Gastrocnemius medialis (tissue), 4 donors: Measurements from ENCODE around the gene RNF213. TPM values are rescaled to one million over a fixed set of nuclear protein-coding genes. Genes with fewer than 3 reads are reported as not detected.

Source experiments
- ATAC-seq, 2 donors: fragments of 150-250 bp; one replicate each; pipeline ENCODE4 v1.9.1; 2016
- DNase-seq, 2 donors: peaks; one replicate each; pipeline ENCODE4 v3.0.0-alpha.2; 2019
- H3K27ac ChIP-seq, 4 donors: fragments of 200-600 bp; sonication (generic); 1 replicate in 1 of 4; 2 replicates in 3 of 4; pipeline ENCODE4 v1.5.1; 2016 to 2018; ENCODE audit warnings: mild to moderate bottlenecking in 2 of 4, moderate library complexity in 1 of 4
- H3K27me3 ChIP-seq, 3 donors: fragments of 200-600 bp; sonication (generic) in 2 of 3; 1 replicate in 1 of 3; 2 replicates in 2 of 3; pipeline versions ENCODE4 v1.5.1 to v1.6.0; 2016 to 2019; ENCODE audit warnings: mild to moderate bottlenecking in 1 of 3, moderate library complexity in 1 of 3
- H3K36me3 ChIP-seq, 2 donors: fragments of 200-600 bp; sonication (generic) in 1 of 2; one replicate each; pipeline ENCODE4 v1.5.1; 2017 to 2018
- H3K4me1 ChIP-seq, 2 donors: fragments of 200-600 bp; sonication (generic) in 1 of 2; one replicate each; pipeline ENCODE4 v1.5.1; 2016 to 2017; ENCODE audit warnings: mild to moderate bottlenecking in 2 of 2
- H3K4me3 ChIP-seq, 4 donors: fragments of 200-600 bp; sonication (generic) in 3 of 4; 1 replicate in 1 of 4; 2 replicates in 3 of 4; pipeline ENCODE4 v1.5.1; 2016 to 2019; ENCODE audit warnings: mild to moderate bottlenecking in 2 of 4
- H3K9me3 ChIP-seq, 3 donors: fragments of 200-600 bp; sonication (generic) in 2 of 3; 1 replicate in 1 of 3; 2 replicates in 2 of 3; pipeline ENCODE4 v1.5.1; 2016 to 2019
- CTCF ChIP-seq, 5 experiments: fragments of 450-650 bp in 3 of 5; fragments of 200-600 bp in 2 of 5; sonication (generic) in 2 of 5; IDR thresholded peaks in 4 of 5; conservative IDR thresholded peaks in 1 of 5; 1 replicate in 4 of 5; 2 replicates in 1 of 5; pipeline ENCODE4 v1.5.1; 2016 to 2019; ENCODE audit warnings: antibody characterized with exemption in 5 of 5, mild to moderate bottlenecking in 3 of 5, moderate library complexity in 3 of 5
- POLR2A ChIP-seq, 2 donors: fragments of 450-650 bp; IDR thresholded peaks; one replicate each; pipeline ENCODE4 v1.6.1; 2017; ENCODE audit warnings: antibody characterized with exemption in 2 of 2, mild to moderate bottlenecking in 2 of 2, moderate library complexity in 2 of 2
- in situ Hi-C, 4 donors: fragments of 200-750 bp; cut with MboI; loops; one replicate each; pipeline versions ENCODE4 v1.15.0 to v1.8.0; 2017; ENCODE audit warnings: low sequenced_read_pairs in 4 of 4
- intact Hi-C: fragments of 100-400 bp; cut with DNase I; formaldehyde crosslinking; loops from one replicate; pipeline ENCODE4 v1.15.1; 2023; ENCODE audit warnings: low total_unique reads
- total RNA-seq, 4 donors: library from RNA; depleted of rRNA; stranded (reverse); fragments of >200 nt; gene quantifications; one replicate each; pipeline versions ENCODE4 v1.1.0 to v1.2.3, GENCODE V29; 2016

Gene RNF213
- total RNA-seq, 4 donors from 2014 or later, result 24.1 to 51.8 (median 28.6) TPM

GRCh38 chr17:80213643-80213975, 47.0 kb upstream of the RNF213 start:
- TF ChIP-seq POLR2A (IDR thresholded peaks at IDR 0.05) (no peak), CTCF (IDR thresholded peaks at IDR 0.05 in 4 of 5, conservative IDR thresholded peaks at IDR 0.05 in 1 of 5) (no peak)
- no peaks in the 10 kb centered on the region for H3K9me3 ChIP-seq
- H3K27ac ChIP-seq, result no peak overlapping the region
- no peak for ATAC-seq
- H3K4me1 ChIP-seq, result no peaks in the 10 kb centered on the region
- H3K36me3 ChIP-seq, result peaks cover 0 to 53% of the 10 kb centered on the region in 2 donors
- in situ Hi-C loops (no loop called here), intact Hi-C loops (no loop called here)
- no peak for DNase-seq
- H3K4me3 ChIP-seq, result no peak overlapping the region
- H3K27me3 ChIP-seq, result no peaks in the 10 kb centered on the region

DNA sequence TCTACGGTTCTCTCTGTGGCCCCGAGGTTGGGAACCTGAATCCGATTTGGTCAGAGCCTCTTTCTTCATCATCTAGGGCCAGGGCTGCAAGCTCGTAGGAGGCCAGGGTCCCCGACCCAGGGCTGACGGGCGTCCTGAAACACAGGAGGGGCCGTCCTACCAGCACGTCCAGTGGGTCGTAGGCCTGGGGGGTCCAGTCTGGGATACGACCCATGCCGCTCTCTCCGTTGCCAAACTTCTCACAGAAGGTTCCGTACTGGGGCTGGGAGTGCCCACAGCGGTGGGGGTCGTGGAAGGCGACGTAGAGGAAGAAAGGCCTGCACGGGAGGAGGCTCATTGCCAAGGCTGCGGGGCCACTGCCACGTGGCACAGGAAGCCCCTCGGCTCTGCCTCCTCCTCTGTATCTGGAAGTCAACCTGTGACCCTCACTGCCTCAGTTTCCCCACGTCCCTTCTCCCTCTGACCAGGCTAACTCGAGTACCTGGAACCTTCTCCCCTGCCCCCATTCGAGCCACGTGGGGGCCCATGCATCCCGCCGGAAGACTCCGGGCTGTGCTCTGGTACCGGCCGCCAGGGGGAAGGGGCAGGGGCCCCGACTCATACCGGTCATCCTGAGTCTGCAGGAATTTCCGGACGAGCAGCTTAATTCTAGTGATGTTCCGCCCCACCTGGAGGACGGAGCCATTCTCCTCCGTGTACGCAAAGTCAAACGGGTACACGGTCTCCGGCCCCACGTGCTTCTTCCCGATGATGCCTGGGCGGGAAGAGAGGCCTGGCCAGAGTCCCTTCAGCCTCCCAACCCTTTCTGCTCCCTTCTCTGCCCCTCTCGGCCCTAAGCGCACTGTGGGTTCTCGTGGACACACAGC, 46.4 kb upstream of the RNF213 start:
- in situ Hi-C loops, result no loop called here
- H3K36me3 ChIP-seq, result peaks cover 0 to 49% of the 10 kb centered on the region in 2 donors
- intact Hi-C loops, result no loop called here

DNA sequence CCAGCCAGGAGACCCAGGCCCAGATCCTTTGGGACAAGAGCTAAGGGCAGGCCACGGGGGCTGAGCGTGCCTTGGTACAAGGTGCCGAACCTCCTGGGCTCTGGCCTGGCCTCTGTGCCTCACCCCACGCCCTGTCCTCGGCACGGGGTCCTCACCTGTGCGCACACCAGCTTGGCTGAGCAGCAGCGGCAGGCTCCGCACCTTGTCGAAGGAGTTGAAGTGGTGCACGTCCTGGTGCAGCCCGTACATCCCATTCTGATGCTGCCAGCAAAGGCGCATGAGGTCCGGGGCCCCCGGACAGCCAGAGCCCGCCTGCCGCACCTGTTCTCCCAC, 45.8 kb upstream of the RNF213 start:
- DNase-seq (no peak), ATAC-seq (no peak)
- no peak overlapping the region for H3K4me3 ChIP-seq
- intact Hi-C loops (no loop called here), in situ Hi-C loops (no loop called here)
- H3K36me3 ChIP-seq, result peaks cover 0 to 43% of the 10 kb centered on the region in 2 donors
- H3K9me3 ChIP-seq, result no peaks in the 10 kb centered on the region
- no peak overlapping the region for H3K27ac ChIP-seq
- H3K27me3 ChIP-seq, result no peaks in the 10 kb centered on the region
- no peak for TF ChIP-seq POLR2A (IDR thresholded peaks at IDR 0.05)
- no peak for TF ChIP-seq CTCF (IDR thresholded peaks at IDR 0.05 in 4 of 5, conservative IDR thresholded peaks at IDR 0.05 in 1 of 5)
- H3K4me1 ChIP-seq, result peaks cover 4 to 5% of the 10 kb centered on the region in 2 donors

More for the DNA sequence above, 46.4 kb upstream of the RNF213 start:
- H3K9me3 ChIP-seq, result no peaks in the 10 kb centered on the region
- H3K4me3 ChIP-seq, result no peak overlapping the region
- H3K27me3 ChIP-seq, result no peaks in the 10 kb centered on the region
- H3K4me1 ChIP-seq, result peaks cover 1 to 2% of the 10 kb centered on the region in 2 donors
- TF ChIP-seq CTCF (IDR thresholded peaks at IDR 0.05 in 4 of 5, conservative IDR thresholded peaks at IDR 0.05 in 1 of 5), result no peak
- DNase-seq (no peak), ATAC-seq (no peak)
- H3K27ac ChIP-seq, result no peak overlapping the region

DNA sequence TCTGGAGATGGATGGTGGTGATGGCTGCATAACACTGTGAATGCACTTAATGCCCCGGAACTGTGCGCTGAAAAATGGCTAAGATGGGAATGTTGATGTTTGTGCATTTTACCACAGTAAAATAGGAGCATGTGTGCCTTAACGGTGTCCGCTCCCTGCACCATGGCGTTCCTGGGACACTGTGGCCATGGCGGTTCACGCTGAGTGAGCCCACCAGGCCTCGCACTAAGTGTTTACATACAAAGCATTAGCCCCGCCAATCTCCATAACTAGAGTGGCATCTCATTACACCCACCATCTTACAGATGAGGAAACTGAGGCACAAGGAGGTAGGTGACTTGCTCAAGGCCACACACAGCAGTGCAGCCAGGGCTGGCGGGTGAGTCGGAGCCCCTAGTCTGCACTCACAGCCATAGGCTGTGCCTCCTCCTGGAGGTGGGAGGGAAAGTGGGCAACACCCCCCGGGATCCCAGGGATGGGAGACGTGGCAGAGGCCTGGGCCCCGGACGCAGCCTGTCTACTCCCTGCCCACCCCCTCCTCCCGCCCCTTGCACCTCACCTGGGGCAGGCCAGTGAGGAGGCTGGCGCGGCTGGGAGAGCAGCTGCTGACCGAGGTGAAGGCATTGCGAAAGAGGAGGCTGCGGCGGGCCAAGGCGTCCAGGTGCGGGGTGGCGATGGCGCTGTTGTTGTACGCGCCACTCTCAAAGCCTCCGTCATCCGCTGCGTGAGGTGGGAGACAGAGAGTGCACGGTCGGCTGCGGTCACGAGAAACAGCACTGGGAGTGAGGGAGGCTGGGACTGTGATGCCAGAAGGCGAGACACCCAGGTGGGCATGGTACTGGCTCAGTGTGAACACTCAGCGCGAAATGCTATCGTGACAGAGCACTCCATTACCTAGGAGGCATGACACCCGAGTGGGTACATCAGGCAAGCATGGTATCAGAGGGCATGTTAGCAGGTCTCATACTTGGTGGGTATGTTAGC, 43.9 kb upstream of the RNF213 start:
- no peak for TF ChIP-seq POLR2A (IDR thresholded peaks at IDR 0.05)
- no peak for TF ChIP-seq CTCF (IDR thresholded peaks at IDR 0.05 in 4 of 5, conservative IDR thresholded peaks at IDR 0.05 in 1 of 5)
- Histone ChIP-seq H3K9me3 (no peaks in the 10 kb centered on the region), H3K27me3 (no peaks in the 10 kb centered on the region), H3K4me3 (no peak overlapping the region), H3K36me3 (peaks cover 0 to 24% of the 10 kb centered on the region in 2 donors), H3K27ac (no peak overlapping the region), H3K4me1 (peaks cover 10% of the 10 kb centered on the region in 2 donors)
- in situ Hi-C loops (no loop called here), intact Hi-C loops (no loop called here)
- no peak for ATAC-seq
- no peak for DNase-seq
